ENCODE results near the gene CFAP52.

DNA sequence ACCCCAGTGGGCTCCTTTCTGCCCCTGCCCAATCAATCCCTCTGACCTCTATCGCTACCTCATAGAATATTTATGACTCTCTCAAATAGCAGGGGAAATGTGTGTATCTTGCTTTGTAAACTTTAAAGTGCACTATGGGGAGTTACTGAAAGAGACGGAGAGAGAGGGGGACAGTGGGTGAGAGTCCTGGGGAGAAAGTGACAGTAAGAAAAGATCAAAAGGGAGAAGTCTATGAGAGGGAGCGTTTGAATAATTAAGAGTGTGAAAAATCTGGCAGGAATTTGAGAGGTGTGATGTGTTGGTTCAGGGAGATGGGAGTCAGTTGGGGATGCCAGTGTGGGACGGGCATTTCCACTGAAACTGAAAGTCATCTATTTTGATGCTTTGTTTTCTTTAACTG lies 101.5 kb downstream of the CFAP52 start:
- TF ChIP-seq EZH2 (IDR thresholded peaks at IDR 0.05) (no peak), POLR2AphosphoS5 (IDR thresholded peaks at IDR 0.05; ENCODE audit: borderline replicate concordance, low read depth, low read length) (no peak)
